Testis (tissue), 3 donors: ENCODE data around the gene LEO1. TPM values are rescaled to one million over a fixed set of nuclear protein-coding genes. Genes with fewer than 3 reads are reported as not detected.
"Not testable (repeated sequence)": the region's sequence is repeated elsewhere in the genome, so short reads cannot be mapped to it uniquely, and the experiment has no call there.

Experiments used
- DNase-seq: peaks from one replicate; pipeline ENCODE4 v3.0.0-alpha.2; 2019
- H3K27ac ChIP-seq, 2 donors: fragments of 200-600 bp; sonication (generic); one replicate each; pipeline ENCODE4 v1.5.1; 2019
- H3K27me3 ChIP-seq: fragments of 200-600 bp; sonication (generic); one replicate; pipeline ENCODE4 v1.5.1; 2019
- H3K36me3 ChIP-seq: fragments of 200-600 bp; sonication (generic); one replicate; pipeline ENCODE4 v1.5.1; 2017; ENCODE audit warnings: low read depth; ENCODE audit errors: missing control alignments
- H3K4me1 ChIP-seq: fragments of 200-600 bp; sonication (generic); one replicate; pipeline ENCODE4 v1.5.1; 2019
- H3K4me3 ChIP-seq, 2 donors: fragments of 200-600 bp; sonication (generic); one replicate each; pipeline ENCODE4 v1.5.1; 2017 to 2019
- H3K9me3 ChIP-seq: fragments of 200-600 bp; sonication (generic); one replicate; pipeline ENCODE4 v1.5.1; 2017
- POLR2A ChIP-seq: fragments of 450-650 bp; IDR thresholded peaks from one replicate; pipeline ENCODE4 v1.6.1; 2017; ENCODE audit warnings: antibody characterized with exemption, mild to moderate bottlenecking, moderate library complexity
- WGBS, 2 donors: methylation state at CpG; one replicate each; pipeline ENCODE4 v1.1.5; 2018; 5-methylcytosine and 5-hydroxymethylcytosine counted together
- intact Hi-C: fragments of 100-400 bp; cut with DNase I; formaldehyde crosslinking; loops from one replicate; pipeline ENCODE4 v1.15.1; 2023; ENCODE audit warnings: low total_unique reads
- polyA plus RNA-seq: library from polyadenylated mRNA; stranded (reverse); fragments of 350-450 nt; fragmentation: Illumina TruSeq; extraction: RNeasy Lipid Tissue Mini Kit (QIAGEN cat#74804); gene quantifications from one replicate; pipeline ENCODE4 v1.2.3, GENCODE V29; 2014; ENCODE audit warnings: low read depth, low replicate concordance; ENCODE audit not compliant: insufficient read depth
- total RNA-seq, 2 donors: library from RNA; depleted of rRNA; stranded (reverse); fragments of >200 nt; gene quantifications; one replicate each; pipeline ENCODE4 v1.2.3, GENCODE V29; 2016
- TF ChIP-seq, protein P1 (sequence below), 3 experiments: fragments of 450-650 bp in 2 of 3; fragments of 200-600 bp in 1 of 3; sonication (generic) in 1 of 3; IDR thresholded peaks; one replicate each; pipeline ENCODE4 v1.5.1; 2016 to 2019; ENCODE audit warnings: antibody characterized with exemption in 3 of 3, mild to moderate bottlenecking in 2 of 3, moderate library complexity in 1 of 3

Gene LEO1
- total and polyA plus RNA-seq, 3 donors from 2014 or later, result 8.2 to 21.0 (median 20.7) TPM

DNA sequence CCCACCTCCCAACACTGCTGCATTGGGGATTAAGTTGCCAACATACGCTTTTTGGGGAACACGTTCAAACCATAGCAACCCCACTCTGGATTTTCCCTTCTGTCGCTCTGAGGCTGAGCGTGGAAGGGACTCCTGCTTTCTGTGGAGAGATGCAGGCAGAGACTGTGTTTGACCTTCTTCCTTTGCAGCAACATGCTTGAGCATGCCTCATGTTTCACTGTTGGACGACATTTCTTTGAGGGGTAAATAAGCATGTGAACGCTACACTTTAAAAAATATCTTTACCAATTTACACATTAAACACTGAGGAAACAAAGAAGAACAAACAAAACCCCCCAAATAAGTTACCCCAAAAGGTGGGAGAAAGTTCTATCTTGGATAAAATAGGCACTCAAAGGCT lies 33.2 kb upstream of the LEO1 start:
- no peak for TF ChIP-seq POLR2A
- TF ChIP-seq, protein P1, sequence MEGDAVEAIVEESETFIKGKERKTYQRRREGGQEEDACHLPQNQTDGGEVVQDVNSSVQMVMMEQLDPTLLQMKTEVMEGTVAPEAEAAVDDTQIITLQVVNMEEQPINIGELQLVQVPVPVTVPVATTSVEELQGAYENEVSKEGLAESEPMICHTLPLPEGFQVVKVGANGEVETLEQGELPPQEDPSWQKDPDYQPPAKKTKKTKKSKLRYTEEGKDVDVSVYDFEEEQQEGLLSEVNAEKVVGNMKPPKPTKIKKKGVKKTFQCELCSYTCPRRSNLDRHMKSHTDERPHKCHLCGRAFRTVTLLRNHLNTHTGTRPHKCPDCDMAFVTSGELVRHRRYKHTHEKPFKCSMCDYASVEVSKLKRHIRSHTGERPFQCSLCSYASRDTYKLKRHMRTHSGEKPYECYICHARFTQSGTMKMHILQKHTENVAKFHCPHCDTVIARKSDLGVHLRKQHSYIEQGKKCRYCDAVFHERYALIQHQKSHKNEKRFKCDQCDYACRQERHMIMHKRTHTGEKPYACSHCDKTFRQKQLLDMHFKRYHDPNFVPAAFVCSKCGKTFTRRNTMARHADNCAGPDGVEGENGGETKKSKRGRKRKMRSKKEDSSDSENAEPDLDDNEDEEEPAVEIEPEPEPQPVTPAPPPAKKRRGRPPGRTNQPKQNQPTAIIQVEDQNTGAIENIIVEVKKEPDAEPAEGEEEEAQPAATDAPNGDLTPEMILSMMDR (IDR thresholded peaks at IDR 0.05), result no peak

DNA sequence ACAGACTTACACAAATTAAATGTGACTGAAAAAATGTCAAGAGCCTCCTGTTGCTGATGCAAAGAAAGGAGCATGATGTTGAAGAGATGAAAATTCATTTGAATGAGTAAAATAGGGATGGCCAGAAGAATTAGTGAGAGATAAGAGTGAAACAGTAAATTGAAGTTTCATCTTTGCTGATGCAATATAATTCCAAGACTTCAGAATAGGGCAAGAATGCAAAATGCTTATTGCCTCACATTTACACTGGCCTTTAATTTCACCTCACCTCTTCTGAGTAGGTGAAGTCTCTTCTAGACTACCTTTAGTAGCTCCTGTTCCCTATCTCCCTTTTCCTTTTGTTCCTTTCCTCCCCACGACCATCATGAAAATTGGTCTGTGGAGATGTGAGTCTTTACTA lies 32.1 kb upstream of the LEO1 start:
- intact Hi-C loops, result no loop called here

More for the DNA sequence above, 33.2 kb upstream of the LEO1 start:
- WGBS, 2 donors, result 92 to 95% methylated on average over 6 of the region's 6 CpGs
- no peaks in the 10 kb centered on the region for H3K36me3 ChIP-seq
- no peaks in the 10 kb centered on the region for H3K27me3 ChIP-seq
- no peak for DNase-seq
- H3K9me3 ChIP-seq, result no peaks in the 10 kb centered on the region
- intact Hi-C loops, result no loop called here
- H3K27ac ChIP-seq, result no peak overlapping the region
- H3K4me3 ChIP-seq, result no peak overlapping the region
- peaks cover 5% of the 10 kb centered on the region for H3K4me1 ChIP-seq

DNA sequence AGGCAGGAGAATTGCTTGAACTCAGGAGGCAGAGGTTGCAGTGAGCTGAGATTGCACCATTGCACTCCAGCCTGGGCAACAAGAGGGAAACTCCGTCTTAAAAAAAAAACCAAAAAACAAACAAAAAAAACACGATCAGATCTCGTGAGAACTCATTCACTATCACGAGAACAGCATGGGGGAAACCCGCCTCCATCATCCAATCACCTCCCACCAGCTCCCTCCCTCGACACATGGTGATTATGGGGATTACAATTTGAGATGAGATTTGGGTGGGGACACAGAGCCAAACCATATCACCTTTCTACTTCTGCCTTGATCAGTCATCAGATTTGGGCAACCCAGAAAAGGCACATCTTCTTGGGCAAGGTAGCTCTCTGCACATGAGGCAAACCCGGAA lies 31.5 kb upstream of the LEO1 start:
- H3K27ac ChIP-seq, H3K4me1 ChIP-seq, DNase-seq, H3K36me3 ChIP-seq, H3K27me3 ChIP-seq, H3K9me3 ChIP-seq, intact Hi-C loops, H3K4me3 ChIP-seq: not testable (repeated sequence)
- WGBS, 2 donors, result 91 to 94% methylated on average over 7 of the region's 7 CpGs

More for the DNA sequence above, 32.1 kb upstream of the LEO1 start:
- Histone ChIP-seq H3K4me1 (peaks cover 5% of the 10 kb centered on the region), H3K9me3 (no peaks in the 10 kb centered on the region), H3K4me3 (no peak overlapping the region), H3K27ac (no peak overlapping the region), H3K36me3 (no peaks in the 10 kb centered on the region), H3K27me3 (no peaks in the 10 kb centered on the region)
- TF ChIP-seq, protein P1 (IDR thresholded peaks at IDR 0.05), result no peak
- TF ChIP-seq POLR2A, result no peak
- no peak for DNase-seq
- WGBS, 2 donors, result 77 to 79% methylated on average over 1 of the region's 1 CpG

DNA sequence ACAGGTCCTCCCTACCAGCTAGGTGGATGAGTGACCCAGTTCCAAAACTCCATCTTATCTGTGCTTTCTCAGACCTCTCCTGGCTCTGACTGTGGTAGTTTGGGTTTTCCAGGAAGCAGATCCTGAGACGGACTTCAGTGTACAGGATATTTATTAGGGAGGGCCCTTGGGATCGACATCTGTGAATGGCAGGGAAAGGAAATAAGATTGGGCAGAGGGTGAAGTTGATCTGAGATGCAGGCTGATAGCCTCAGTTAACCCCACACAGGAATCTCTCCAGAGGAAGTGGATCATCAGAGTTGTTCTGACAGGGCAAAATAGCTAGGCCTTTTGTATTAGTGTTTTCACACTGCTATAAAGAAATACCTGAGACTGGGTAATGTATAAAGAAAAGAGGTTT lies 30.8 kb upstream of the LEO1 start:
- H3K27ac ChIP-seq, result no peak overlapping the region
- no peaks in the 10 kb centered on the region for H3K36me3 ChIP-seq
- no peak overlapping the region for H3K4me3 ChIP-seq
- H3K4me1 ChIP-seq, result peaks cover 5% of the 10 kb centered on the region
- TF ChIP-seq POLR2A, result no peak
- WGBS, 2 donors, result 81 to 98% methylated on average over 2 of the region's 2 CpGs
- H3K27me3 ChIP-seq, result no peaks in the 10 kb centered on the region
- DNase-seq, result no peak
- intact Hi-C loops, result no loop called here
- H3K9me3 ChIP-seq, result no peaks in the 10 kb centered on the region

DNA sequence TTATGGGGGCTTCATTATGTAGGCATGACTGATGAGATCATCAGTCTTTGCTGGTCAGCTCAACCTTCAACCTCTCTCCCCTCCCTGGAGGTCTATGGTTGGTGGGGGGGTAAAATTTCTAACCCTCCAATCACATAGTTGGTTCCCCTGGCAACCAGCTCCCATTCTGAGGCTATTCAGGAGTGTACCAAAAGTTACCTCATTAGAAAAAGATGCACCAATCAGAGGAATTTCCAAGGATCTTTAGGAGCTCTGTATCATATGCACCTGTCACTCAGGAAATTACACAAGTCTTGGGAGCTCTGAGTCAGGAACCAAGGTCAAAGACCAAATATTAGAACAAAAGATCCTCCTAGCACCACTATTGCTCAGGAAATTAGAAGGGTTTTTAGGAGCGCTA lies 21.4 kb upstream of the LEO1 start:
- Histone ChIP-seq H3K4me3 (no peak overlapping the region), H3K4me1 (no peaks in the 10 kb centered on the region), H3K27me3 (no peaks in the 10 kb centered on the region), H3K9me3 (no peaks in the 10 kb centered on the region), H3K36me3 (no peaks in the 10 kb centered on the region), H3K27ac (no peak overlapping the region)
- TF ChIP-seq, protein P1 (IDR thresholded peaks at IDR 0.05), result no peak
- no peak for TF ChIP-seq POLR2A
- WGBS, 2 donors, result 90 to 94% methylated on average over 1 of the region's 1 CpG
- no peak for DNase-seq
- intact Hi-C loops, result no loop called here

DNA sequence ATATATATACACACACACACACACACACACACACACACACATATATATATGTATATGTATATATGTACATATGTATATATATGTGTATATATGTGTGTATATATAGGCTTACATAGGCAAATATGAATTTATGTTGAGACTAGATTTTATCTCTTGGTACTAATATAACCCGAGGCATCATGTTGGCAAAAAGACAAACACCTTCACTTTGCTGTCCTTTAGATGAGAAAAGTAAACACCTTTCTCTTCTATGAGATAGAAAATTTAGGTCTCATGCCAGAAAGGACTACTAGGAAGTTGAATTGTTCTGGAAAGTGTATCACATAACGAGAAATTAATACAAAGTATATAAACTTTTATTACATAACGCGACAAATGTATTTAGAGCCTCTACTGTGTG lies 19.6 kb upstream of the LEO1 start:
- Histone ChIP-seq H3K4me1 (no peaks in the 10 kb centered on the region), H3K27me3 (no peaks in the 10 kb centered on the region), H3K27ac (no peak overlapping the region), H3K9me3 (no peaks in the 10 kb centered on the region), H3K36me3 (no peaks in the 10 kb centered on the region), H3K4me3 (no peak overlapping the region)
- no peak for DNase-seq
- TF ChIP-seq POLR2A, result no peak
- TF ChIP-seq, protein P1 (IDR thresholded peaks at IDR 0.05), result no peak
- intact Hi-C loops, result no loop called here
- WGBS, 2 donors, result 65 to 76% methylated on average over 4 of the region's 4 CpGs
